ENCODE results near the gene SNX3. TPM values are rescaled to one million over a fixed set of nuclear protein-coding genes. Genes with fewer than 3 reads are reported as not detected.

SNX3 gene
- total and polyA plus RNA-seq, 12 donors: 108 to 269 (median 235) TPM

GRCh38 chr6:108286366-108286765 lies 25.5 kb upstream of the SNX3 start:
- Histone ChIP-seq H3K27me3 (peaks cover 0 to 3% (median 0%) of the 10 kb centered on the region in 7 donors), H3K9me3 (no peaks in the 10 kb centered on the region), H3K27ac (no peak overlapping the region), H3K36me3 (no peaks in the 10 kb centered on the region), H3K4me3 (no peak overlapping the region), H3K4me1 (no peaks in the 10 kb centered on the region)
- 90% methylated on average over 4 of the region's 4 CpGs for WGBS, 2 donors
- DNase-seq (no peak), ATAC-seq (no peak)
- no peak for TF ChIP-seq CTCF (IDR thresholded peaks at IDR 0.05)
- intact Hi-C loops (cut with DNase I): no loop called here

GRCh38 chr6:108285381-108285780 lies 24.5 kb upstream of the SNX3 start:
- no peaks in the 10 kb centered on the region for H3K4me1 ChIP-seq
- H3K4me3 ChIP-seq: no peak overlapping the region
- ATAC-seq: no peak
- no peak overlapping the region for H3K27ac ChIP-seq
- TF ChIP-seq CTCF (IDR thresholded peaks at IDR 0.05): no peak
- no peak for DNase-seq
- H3K36me3 ChIP-seq: no peaks in the 10 kb centered on the region
- no peaks in the 10 kb centered on the region for H3K9me3 ChIP-seq
- intact Hi-C loops (cut with DNase I): no loop called here
- peaks cover 0 to 3% (median 0%) of the 10 kb centered on the region in 7 donors for H3K27me3 ChIP-seq

GRCh38 chr6:108277831-108278230 lies 17.0 kb upstream of the SNX3 start:
- TF ChIP-seq CTCF (IDR thresholded peaks at IDR 0.05): no peak

GRCh38 chr6:108277295-108277694 lies 16.5 kb upstream of the SNX3 start:
- DNase-seq (no peak), ATAC-seq (no peak)
- no peak for TF ChIP-seq CTCF (IDR thresholded peaks at IDR 0.05)
- H3K36me3 ChIP-seq: no peaks in the 10 kb centered on the region
- intact Hi-C loops (cut with DNase I): no loop called here
- WGBS, 2 donors: 93 to 95% methylated on average over 1 of the region's 1 CpG
- no peaks in the 10 kb centered on the region for H3K4me1 ChIP-seq
- no peaks in the 10 kb centered on the region for H3K9me3 ChIP-seq
- no peak overlapping the region for H3K27ac ChIP-seq
- H3K27me3 ChIP-seq: no peaks in the 10 kb centered on the region
- no peak overlapping the region for H3K4me3 ChIP-seq

More at GRCh38 chr6:108277831-108278230, 17.0 kb upstream of the SNX3 start:
- DNase-seq (no peak), ATAC-seq (no peak)
- Histone ChIP-seq H3K4me1 (no peaks in the 10 kb centered on the region), H3K36me3 (no peaks in the 10 kb centered on the region), H3K4me3 (no peak overlapping the region), H3K9me3 (no peaks in the 10 kb centered on the region), H3K27me3 (no peaks in the 10 kb centered on the region), H3K27ac (no peak overlapping the region)
- intact Hi-C loops (cut with DNase I): loop anchor here in 1 of 10 donors (2.0 kb wide), 1 partner anchor 65 kb away; no protein-coding TSS in a partner anchor
- 80 to 82% methylated on average over 4 of the region's 4 CpGs for WGBS, 2 donors

All from heart right ventricle (tissue), 16 donors.